ENCODE measurements around the gene ZNF3. TPM values are rescaled to one million over a fixed set of nuclear protein-coding genes. Genes with fewer than 3 reads are reported as not detected.

ZNF3 gene
- total and polyA plus RNA-seq, 9 of the 15 experiments (the other 6 are each of a cell fraction or from before 2014, with no cell fraction given), result 30.0 to 64.9 (median 51.5) TPM

DNA sequence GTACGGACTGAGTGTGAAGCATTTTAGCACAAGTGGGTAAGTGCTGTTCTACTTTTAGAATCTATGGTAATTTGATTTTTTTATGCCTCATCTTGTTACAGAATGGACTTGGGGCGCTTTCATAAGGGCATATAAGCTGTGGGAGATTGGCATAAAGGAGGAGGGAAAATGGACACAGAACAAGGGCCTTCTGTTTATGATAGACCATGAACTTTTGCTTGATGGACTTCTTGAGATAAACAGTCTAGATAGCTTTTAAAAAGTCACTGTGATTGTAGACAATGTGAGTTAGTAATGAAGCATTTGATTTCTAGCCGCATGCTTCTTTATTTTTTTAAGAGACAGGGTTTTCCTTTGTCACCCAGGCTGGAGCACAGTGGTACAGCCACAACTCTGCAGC is 29.9 kb downstream of the ZNF3 start (continued):
- TF ChIP-seq, protein P1, sequence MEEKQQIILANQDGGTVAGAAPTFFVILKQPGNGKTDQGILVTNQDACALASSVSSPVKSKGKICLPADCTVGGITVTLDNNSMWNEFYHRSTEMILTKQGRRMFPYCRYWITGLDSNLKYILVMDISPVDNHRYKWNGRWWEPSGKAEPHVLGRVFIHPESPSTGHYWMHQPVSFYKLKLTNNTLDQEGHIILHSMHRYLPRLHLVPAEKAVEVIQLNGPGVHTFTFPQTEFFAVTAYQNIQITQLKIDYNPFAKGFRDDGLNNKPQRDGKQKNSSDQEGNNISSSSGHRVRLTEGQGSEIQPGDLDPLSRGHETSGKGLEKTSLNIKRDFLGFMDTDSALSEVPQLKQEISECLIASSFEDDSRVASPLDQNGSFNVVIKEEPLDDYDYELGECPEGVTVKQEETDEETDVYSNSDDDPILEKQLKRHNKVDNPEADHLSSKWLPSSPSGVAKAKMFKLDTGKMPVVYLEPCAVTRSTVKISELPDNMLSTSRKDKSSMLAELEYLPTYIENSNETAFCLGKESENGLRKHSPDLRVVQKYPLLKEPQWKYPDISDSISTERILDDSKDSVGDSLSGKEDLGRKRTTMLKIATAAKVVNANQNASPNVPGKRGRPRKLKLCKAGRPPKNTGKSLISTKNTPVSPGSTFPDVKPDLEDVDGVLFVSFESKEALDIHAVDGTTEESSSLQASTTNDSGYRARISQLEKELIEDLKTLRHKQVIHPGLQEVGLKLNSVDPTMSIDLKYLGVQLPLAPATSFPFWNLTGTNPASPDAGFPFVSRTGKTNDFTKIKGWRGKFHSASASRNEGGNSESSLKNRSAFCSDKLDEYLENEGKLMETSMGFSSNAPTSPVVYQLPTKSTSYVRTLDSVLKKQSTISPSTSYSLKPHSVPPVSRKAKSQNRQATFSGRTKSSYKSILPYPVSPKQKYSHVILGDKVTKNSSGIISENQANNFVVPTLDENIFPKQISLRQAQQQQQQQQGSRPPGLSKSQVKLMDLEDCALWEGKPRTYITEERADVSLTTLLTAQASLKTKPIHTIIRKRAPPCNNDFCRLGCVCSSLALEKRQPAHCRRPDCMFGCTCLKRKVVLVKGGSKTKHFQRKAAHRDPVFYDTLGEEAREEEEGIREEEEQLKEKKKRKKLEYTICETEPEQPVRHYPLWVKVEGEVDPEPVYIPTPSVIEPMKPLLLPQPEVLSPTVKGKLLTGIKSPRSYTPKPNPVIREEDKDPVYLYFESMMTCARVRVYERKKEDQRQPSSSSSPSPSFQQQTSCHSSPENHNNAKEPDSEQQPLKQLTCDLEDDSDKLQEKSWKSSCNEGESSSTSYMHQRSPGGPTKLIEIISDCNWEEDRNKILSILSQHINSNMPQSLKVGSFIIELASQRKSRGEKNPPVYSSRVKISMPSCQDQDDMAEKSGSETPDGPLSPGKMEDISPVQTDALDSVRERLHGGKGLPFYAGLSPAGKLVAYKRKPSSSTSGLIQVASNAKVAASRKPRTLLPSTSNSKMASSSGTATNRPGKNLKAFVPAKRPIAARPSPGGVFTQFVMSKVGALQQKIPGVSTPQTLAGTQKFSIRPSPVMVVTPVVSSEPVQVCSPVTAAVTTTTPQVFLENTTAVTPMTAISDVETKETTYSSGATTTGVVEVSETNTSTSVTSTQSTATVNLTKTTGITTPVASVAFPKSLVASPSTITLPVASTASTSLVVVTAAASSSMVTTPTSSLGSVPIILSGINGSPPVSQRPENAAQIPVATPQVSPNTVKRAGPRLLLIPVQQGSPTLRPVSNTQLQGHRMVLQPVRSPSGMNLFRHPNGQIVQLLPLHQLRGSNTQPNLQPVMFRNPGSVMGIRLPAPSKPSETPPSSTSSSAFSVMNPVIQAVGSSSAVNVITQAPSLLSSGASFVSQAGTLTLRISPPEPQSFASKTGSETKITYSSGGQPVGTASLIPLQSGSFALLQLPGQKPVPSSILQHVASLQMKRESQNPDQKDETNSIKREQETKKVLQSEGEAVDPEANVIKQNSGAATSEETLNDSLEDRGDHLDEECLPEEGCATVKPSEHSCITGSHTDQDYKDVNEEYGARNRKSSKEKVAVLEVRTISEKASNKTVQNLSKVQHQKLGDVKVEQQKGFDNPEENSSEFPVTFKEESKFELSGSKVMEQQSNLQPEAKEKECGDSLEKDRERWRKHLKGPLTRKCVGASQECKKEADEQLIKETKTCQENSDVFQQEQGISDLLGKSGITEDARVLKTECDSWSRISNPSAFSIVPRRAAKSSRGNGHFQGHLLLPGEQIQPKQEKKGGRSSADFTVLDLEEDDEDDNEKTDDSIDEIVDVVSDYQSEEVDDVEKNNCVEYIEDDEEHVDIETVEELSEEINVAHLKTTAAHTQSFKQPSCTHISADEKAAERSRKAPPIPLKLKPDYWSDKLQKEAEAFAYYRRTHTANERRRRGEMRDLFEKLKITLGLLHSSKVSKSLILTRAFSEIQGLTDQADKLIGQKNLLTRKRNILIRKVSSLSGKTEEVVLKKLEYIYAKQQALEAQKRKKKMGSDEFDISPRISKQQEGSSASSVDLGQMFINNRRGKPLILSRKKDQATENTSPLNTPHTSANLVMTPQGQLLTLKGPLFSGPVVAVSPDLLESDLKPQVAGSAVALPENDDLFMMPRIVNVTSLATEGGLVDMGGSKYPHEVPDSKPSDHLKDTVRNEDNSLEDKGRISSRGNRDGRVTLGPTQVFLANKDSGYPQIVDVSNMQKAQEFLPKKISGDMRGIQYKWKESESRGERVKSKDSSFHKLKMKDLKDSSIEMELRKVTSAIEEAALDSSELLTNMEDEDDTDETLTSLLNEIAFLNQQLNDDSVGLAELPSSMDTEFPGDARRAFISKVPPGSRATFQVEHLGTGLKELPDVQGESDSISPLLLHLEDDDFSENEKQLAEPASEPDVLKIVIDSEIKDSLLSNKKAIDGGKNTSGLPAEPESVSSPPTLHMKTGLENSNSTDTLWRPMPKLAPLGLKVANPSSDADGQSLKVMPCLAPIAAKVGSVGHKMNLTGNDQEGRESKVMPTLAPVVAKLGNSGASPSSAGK (IDR thresholded peaks at IDR 0.05), result no peak
- TF ChIP-seq, protein P2, sequence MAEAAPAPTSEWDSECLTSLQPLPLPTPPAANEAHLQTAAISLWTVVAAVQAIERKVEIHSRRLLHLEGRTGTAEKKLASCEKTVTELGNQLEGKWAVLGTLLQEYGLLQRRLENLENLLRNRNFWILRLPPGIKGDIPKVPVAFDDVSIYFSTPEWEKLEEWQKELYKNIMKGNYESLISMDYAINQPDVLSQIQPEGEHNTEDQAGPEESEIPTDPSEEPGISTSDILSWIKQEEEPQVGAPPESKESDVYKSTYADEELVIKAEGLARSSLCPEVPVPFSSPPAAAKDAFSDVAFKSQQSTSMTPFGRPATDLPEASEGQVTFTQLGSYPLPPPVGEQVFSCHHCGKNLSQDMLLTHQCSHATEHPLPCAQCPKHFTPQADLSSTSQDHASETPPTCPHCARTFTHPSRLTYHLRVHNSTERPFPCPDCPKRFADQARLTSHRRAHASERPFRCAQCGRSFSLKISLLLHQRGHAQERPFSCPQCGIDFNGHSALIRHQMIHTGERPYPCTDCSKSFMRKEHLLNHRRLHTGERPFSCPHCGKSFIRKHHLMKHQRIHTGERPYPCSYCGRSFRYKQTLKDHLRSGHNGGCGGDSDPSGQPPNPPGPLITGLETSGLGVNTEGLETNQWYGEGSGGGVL (CRISPR knock-in tag; IDR thresholded peaks at IDR 0.05), result no peak
- no peak for TF ChIP-seq HCFC1 (IDR thresholded peaks at IDR 0.05; ENCODE audit: low read depth, low read length)
- no peak for TF ChIP-seq NR2C2 (CRISPR knock-in tag; IDR thresholded peaks at IDR 0.05)
- TF ChIP-seq NR2C2 (tag; IDR thresholded peaks at IDR 0.05), result no peak
